ENCODE measurements around the gene GARIN5B. TPM values are rescaled to one million over a fixed set of nuclear protein-coding genes. Genes with fewer than 3 reads are reported as not detected.
A peak's percentile ranks its signal among the peaks of the same experiment; 100 is the strongest.

Gene GARIN5B
- total and polyA plus RNA-seq, 2 of the 8 experiments (the other 6 are each of a cell fraction or from before 2014, with no cell fraction given) = 0.03 TPM; not detected in 1

GRCh38 chr19:55345101-55345817, 17.8 kb downstream of the GARIN5B start:
- H2AK5ac ChIP-seq (ENCODE audit: low read depth, low read length) = no peak overlapping the region
- WGBS, 2 experiments (ENCODE audit: extremely low coverage in 1 of 2, insufficient coverage in 1 of 2, insufficient read length in 1 of 2, insufficient replicate concordance in 2 of 2, low coverage in 1 of 2, low lambda C conversion rate in 2 of 2, missing lambda C conversion rate in 1 of 2) = 89% methylated on average over 22 of the region's 22 CpGs; no CpG with 5 or more reads in 1 of the 2 experiments
- DNase-seq (ENCODE audit: low read depth in 1 of 2, low spot score in 2 of 2) = no peak
- no peak overlapping the region for H3K14ac ChIP-seq (ENCODE audit: insufficient read length)
- peak overlapping the region; percentile 71 for H3K18ac ChIP-seq (ENCODE audit: extremely low read depth, low read length)
- H4K8ac ChIP-seq (ENCODE audit: extremely low read depth, insufficient read depth, low read length) = no peak overlapping the region; the same call in 1 of the 2 replicates
- no peak overlapping the region for H3K56ac ChIP-seq (replicated peaks; ENCODE audit: insufficient read length, low read depth, low read length)
- H3K4me1 ChIP-seq (replicated peaks in 1 of 4; ENCODE audit: control insufficient read depth in 3 of 4, insufficient read depth in 4 of 4, low read length in 3 of 4) = peaks cover 11 to 39% (median 28%) of the 10 kb centered on the region in 4 experiments
- ChIA-PET CTCF (ENCODE audit: partially characterized antibody) (interaction anchor here (0.8 to 2.9 kb wide), 3 partner anchors 39 to 54 kb away, joined by 3 to 11 read pairs (median 8); partner anchors contain the start of gene TMEM238), POLR2A (ENCODE audit: partially characterized antibody) (interaction anchor here (0.6 to 6.7 kb wide), 3 partner anchors 31 to 62 kb away, joined by 3 to 42 read pairs (median 6); partner anchors contain the start of gene UBE2S)
- H3K4me3 ChIP-seq (ENCODE audit: extremely low read depth in 1 of 4, insufficient read depth in 2 of 4, low read depth in 3 of 4, low read length in 4 of 4) = no peak overlapping the region
- H4K20me1 ChIP-seq (replicated peaks in 1 of 2; ENCODE audit: control insufficient read depth in 1 of 2, insufficient read depth in 2 of 2, low read length in 2 of 2) = peaks cover 0 to 6% of the 10 kb centered on the region in 2 experiments
- peak overlapping the region; percentile 71; the same call in 1 of the 2 replicates for H2BK5ac ChIP-seq (ENCODE audit: low read depth, low read length)
- no peak overlapping the region for H2BK20ac ChIP-seq (ENCODE audit: low read length)
- H4K91ac ChIP-seq (replicated peaks; ENCODE audit: insufficient read length, low read length) = peak overlapping the region; percentile 9
- H2AFZ ChIP-seq (ENCODE audit: low read length) = no peak overlapping the region
- H3K79me1 ChIP-seq (ENCODE audit: low read depth, low read length) = peaks cover 5% of the 10 kb centered on the region; the same call in 1 of the 2 replicates
- no peaks in the 10 kb centered on the region for H3K9me3 ChIP-seq (ENCODE audit: insufficient read depth in 2 of 2, low read depth in 1 of 2, low read length in 1 of 2)
- H4K5ac ChIP-seq (ENCODE audit: insufficient read length, low read depth, low read length) = no peak overlapping the region
- H3K23ac ChIP-seq (ENCODE audit: insufficient read length) = no peak overlapping the region
- peaks cover 0 to 50% (median 20%) of the 10 kb centered on the region in 4 experiments; a peak in 4 of 8 replicates for H3K36me3 ChIP-seq (ENCODE audit: control insufficient read depth in 2 of 4, insufficient read depth in 4 of 4, low read length in 3 of 4)
- peak overlapping the region; percentile 37; the same call in 1 of the 2 replicates for H3K27ac ChIP-seq (ENCODE audit: low read depth, low read length)
- no peak overlapping the region for H3K9ac ChIP-seq (replicated peaks in 1 of 4; ENCODE audit: extremely low read depth in 1 of 4, low read depth in 3 of 4, low read length in 3 of 4)
- no peak overlapping the region for H3K4me2 ChIP-seq (ENCODE audit: insufficient read depth in 1 of 2, low read depth in 2 of 2, low read length in 2 of 2)
- 0 out of 2 replicates have a peak overlapping the region, but pooled peaks have one; percentile 27 for H2BK12ac ChIP-seq (ENCODE audit: low read depth, low read length)
- peaks cover 11% of the 10 kb centered on the region; the same call in 1 of the 2 replicates for H3K23me2 ChIP-seq (ENCODE audit: low read depth, low read length)
- H3K4ac ChIP-seq (replicated peaks; ENCODE audit: insufficient read length, low read depth, low read length) = no peak overlapping the region
- FAIRE-seq = no peak
- H3K27me3 ChIP-seq (replicated peaks in 1 of 4; ENCODE audit: control insufficient read depth in 3 of 4, extremely low read depth in 1 of 4, insufficient read depth in 3 of 4, low read length in 3 of 4) = no peaks in the 10 kb centered on the region
- H2BK15ac ChIP-seq (ENCODE audit: low read length) = no peak overlapping the region; the same call in 1 of the 2 replicates
- H2BK120ac ChIP-seq (replicated peaks; ENCODE audit: low read depth, low read length) = no peak overlapping the region
- peaks cover 0 to 3% of the 10 kb centered on the region in 2 experiments; a peak in 1 of 4 replicates for H3K79me2 ChIP-seq (ENCODE audit: control insufficient read depth in 1 of 2, insufficient read depth in 2 of 2, low read length in 2 of 2)
- no peak for TF ChIP-seq POLR2AphosphoS5 (IDR thresholded peaks at IDR 0.05; ENCODE audit: low read depth, low read length)
- no peak for TF ChIP-seq CBX5 (IDR thresholded peaks at IDR 0.05; ENCODE audit: low read depth, low read length)
- no peak for TF ChIP-seq JUN (IDR thresholded peaks at IDR 0.05; ENCODE audit: low read depth, low read length)
- no peak for TF ChIP-seq BACH1 (IDR thresholded peaks at IDR 0.05; ENCODE audit: low read length)
- TF ChIP-seq KDM5A (IDR thresholded peaks at IDR 0.05; ENCODE audit: low read length) = no peak
- no peak for TF ChIP-seq CHD2 (IDR thresholded peaks at IDR 0.05; ENCODE audit: low read length)
- no peak for TF ChIP-seq CHD1 (IDR thresholded peaks at IDR 0.05; ENCODE audit: low read depth, low read length)
- TF ChIP-seq TCF12 (IDR thresholded peaks at IDR 0.05; ENCODE audit: low read depth, low read length) = no peak
- TF ChIP-seq KDM4A (IDR thresholded peaks at IDR 0.05; ENCODE audit: low read depth, low read length, severe bottlenecking) = no peak
- TF ChIP-seq ATF3 (IDR thresholded peaks at IDR 0.05; ENCODE audit: insufficient read depth, low read depth, low read length) = no peak
- TF ChIP-seq CREB1 (IDR thresholded peaks at IDR 0.05) = no peak
- TF ChIP-seq RAD21 (IDR thresholded peaks at IDR 0.05 in 1 of 2, conservative IDR thresholded peaks at IDR 0.05 in 1 of 2; ENCODE audit: low read depth in 2 of 2, low read length in 2 of 2) = no peak

Measured in H1 (cell line).